ENCODE measurements around the gene STAG3.
"Not testable (repeated sequence)": the region's sequence is repeated elsewhere in the genome, so short reads cannot be mapped to it uniquely, and the experiment has no call there.

STAG3 gene

GRCh38 chr7:100211342-100211780, 33.6 kb downstream of the STAG3 start:
- no peak for DNase-seq (ENCODE audit: low read depth in 1 of 2, low spot score in 1 of 2)

- DNase-seq (ENCODE audit: low read depth in 1 of 2, low spot score in 1 of 2): no peak
Measured at GRCh38 chr7:100212631-100213286, 35.0 kb downstream of the STAG3 start.

- no peak for DNase-seq (ENCODE audit: low read depth in 1 of 2, low spot score in 1 of 2)
Measured at GRCh38 chr7:100213672-100214071, 36.0 kb downstream of the STAG3 start.

- not testable (repeated sequence) for DNase-seq (ENCODE audit: low read depth in 1 of 2, low spot score in 1 of 2)
Measured at GRCh38 chr7:100214356-100214755, 36.6 kb downstream of the STAG3 start.

GRCh38 chr7:100215895-100216294, 38.2 kb downstream of the STAG3 start:
- DNase-seq (ENCODE audit: low read depth in 1 of 2, low spot score in 1 of 2): no peak

GRCh38 chr7:100217934-100218333, 40.2 kb downstream of the STAG3 start:
- DNase-seq (ENCODE audit: low read depth in 1 of 2, low spot score in 1 of 2): peak; percentile 61 to 74

- no peak for DNase-seq (ENCODE audit: low read depth in 1 of 2, low spot score in 1 of 2)
Measured at GRCh38 chr7:100219271-100219737, 41.6 kb downstream of the STAG3 start.

GRCh38 chr7:100219801-100220585, 42.3 kb downstream of the STAG3 start, which contains the start of gene PVRIG:
PVRIG (plus strand) TSS chr7:100219949; CDS start chr7:100219971, 22 bp downstream.
- not testable (repeated sequence) for DNase-seq (ENCODE audit: low read depth in 1 of 2, low spot score in 1 of 2)

- no peak for DNase-seq (ENCODE audit: low read depth in 1 of 2, low spot score in 1 of 2)
Measured at GRCh38 chr7:100220586-100221230, 43.0 kb downstream of the STAG3 start.

GRCh38 chr7:100221231-100221718, 43.6 kb downstream of the STAG3 start:
- peak; percentile 61 to 62 for DNase-seq (ENCODE audit: low read depth in 1 of 2, low spot score in 1 of 2)

- DNase-seq (ENCODE audit: low read depth in 1 of 2, low spot score in 1 of 2): no peak
Measured at GRCh38 chr7:100221767-100222444, 44.2 kb downstream of the STAG3 start.

GRCh38 chr7:100222445-100223132, 44.9 kb downstream of the STAG3 start:
- no peak for DNase-seq (ENCODE audit: low read depth in 1 of 2, low spot score in 1 of 2)

GRCh38 chr7:100223376-100223927, 45.7 kb downstream of the STAG3 start:
- not testable (repeated sequence) for DNase-seq (ENCODE audit: low read depth in 1 of 2, low spot score in 1 of 2)

- not testable (repeated sequence) for DNase-seq (ENCODE audit: low read depth in 1 of 2, low spot score in 1 of 2)
Measured at GRCh38 chr7:100224891-100225290, 47.2 kb downstream of the STAG3 start.

GRCh38 chr7:100234660-100235317, 57.1 kb downstream of the STAG3 start:
- not testable (repeated sequence) for DNase-seq (ENCODE audit: low read depth in 1 of 2, low spot score in 1 of 2)

GRCh38 chr7:100239975-100240374, 62.3 kb downstream of the STAG3 start:
- DNase-seq (ENCODE audit: low read depth in 1 of 2, low spot score in 1 of 2): not testable (repeated sequence)

- DNase-seq (ENCODE audit: low read depth in 1 of 2, low spot score in 1 of 2): peak in 1 of 2 donors; percentile 16
Measured at GRCh38 chr7:100243385-100243784, 65.7 kb downstream of the STAG3 start.

GRCh38 chr7:100244988-100245605, 67.4 kb downstream of the STAG3 start:
- DNase-seq (ENCODE audit: low read depth in 1 of 2, low spot score in 1 of 2): not testable (repeated sequence)

All from stimulated activated CD4-positive, alpha-beta T cell treated with anti-CD3 and anti-CD28 coated beads, Interleukin-15, amount 100 ng/mL, for 1 hour (primary cell).